HG02884 (cell line): ENCODE results near the gene LILRA6.
"Not testable (repeated sequence)": the region's sequence is repeated elsewhere in the genome, so short reads cannot be mapped to it uniquely, and the experiment has no call there.

Experiments
- ATAC-seq: cut with Tn5 transposase; IDR thresholded peaks from one replicate; pipeline ENCODE4 v1.9.1; 2021; ENCODE audit warnings: mild to moderate bottlenecking, moderate library complexity; ENCODE audit not compliant: unreplicated experiment

Gene LILRA6

GRCh38 chr19:54242646-54243045 lies at the start of gene LILRA6:
TSS of gene LILRA6 (minus strand) at chr19:54242790.
- ATAC-seq: not testable (repeated sequence)

- not testable (repeated sequence) for ATAC-seq
These were observed 46.6 kb upstream of the LILRA6 start for GRCh38 chr19:54289160-54289559.

- no peak for ATAC-seq
These were observed 44.9 kb upstream of the LILRA6 start for GRCh38 chr19:54287456-54287855.

GRCh38 chr19:54286283-54286682 lies 43.7 kb upstream of the LILRA6 start:
- ATAC-seq: not testable (repeated sequence)

- not testable (repeated sequence) for ATAC-seq
These were observed 43.0 kb upstream of the LILRA6 start for GRCh38 chr19:54285427-54286056.

- ATAC-seq: no peak
These were observed 40.3 kb upstream of the LILRA6 start for GRCh38 chr19:54282686-54283470.

- ATAC-seq: not testable (repeated sequence)
These were observed 39.1 kb upstream of the LILRA6 start for GRCh38 chr19:54281729-54282075.

GRCh38 chr19:54281007-54281728 lies 38.6 kb upstream of the LILRA6 start, which contains the start of gene LILRB2:
TSS of gene LILRB2 (minus strand) at chr19:54281110. CDS start at chr19:54280496, 614 bp downstream.
- ATAC-seq: no peak

- ATAC-seq: not testable (repeated sequence)
These were observed 37.9 kb upstream of the LILRA6 start for GRCh38 chr19:54280441-54280840.

GRCh38 chr19:54280025-54280424 lies 37.4 kb upstream of the LILRA6 start:
- not testable (repeated sequence) for ATAC-seq

GRCh38 chr19:54279406-54279962 lies 36.9 kb upstream of the LILRA6 start:
- ATAC-seq: no peak

- not testable (repeated sequence) for ATAC-seq
These were observed 36.1 kb upstream of the LILRA6 start for GRCh38 chr19:54278571-54279195.

- not testable (repeated sequence) for ATAC-seq
These were observed 35.5 kb upstream of the LILRA6 start for GRCh38 chr19:54278056-54278455.

GRCh38 chr19:54277111-54277615 lies 34.6 kb upstream of the LILRA6 start:
- ATAC-seq: not testable (repeated sequence)

- no peak for ATAC-seq
These were observed 33.4 kb upstream of the LILRA6 start for GRCh38 chr19:54275951-54276350.

- ATAC-seq: not testable (repeated sequence)
These were observed 31.9 kb upstream of the LILRA6 start for GRCh38 chr19:54274516-54274915.

GRCh38 chr19:54273821-54274220 lies 31.2 kb upstream of the LILRA6 start:
- ATAC-seq: no peak

- not testable (repeated sequence) for ATAC-seq
These were observed 29.6 kb upstream of the LILRA6 start for GRCh38 chr19:54272181-54272580.

- ATAC-seq: not testable (repeated sequence)
These were observed 29.0 kb upstream of the LILRA6 start for GRCh38 chr19:54271587-54271986.

GRCh38 chr19:54271106-54271505 lies 28.5 kb upstream of the LILRA6 start:
- ATAC-seq: no peak
